HEK293 (cell line): ENCODE data around the gene CDCA7.
A peak's percentile ranks its signal among the peaks of the same experiment; 100 is the strongest.

Source experiments
- CTCF ChIA-PET: fragments of 350-600 bp; formaldehyde crosslinking; extraction: SDS; loops from one replicate; lab custom pipeline; 2021; ENCODE audit warnings: antibody characterized with exemption; lab: Yijun Ruan, JAX
- POLR2A ChIA-PET: fragments of 300-600 bp; formaldehyde crosslinking; extraction: SDS; loops from one replicate; lab custom pipeline; 2020; ENCODE audit warnings: antibody characterized with exemption, inconsistent platforms; lab: Yijun Ruan, JAX
- H3K27ac ChIP-seq: fragments of 200-500 bp; sonication (Bioruptor generic); 2 replicates; pipeline ENCODE4 v1.5.1; 2014; ENCODE audit warnings: low read depth, low read length, control low read depth, inconsistent platforms; ENCODE audit errors: extremely low read depth
- H3K36me3 ChIP-seq, 2 experiments: fragments of 200-500 bp in 1 of 2; sonication (Bioruptor generic) in 1 of 2; 1 replicate in 1 of 2; 2 replicates in 1 of 2; pipeline ENCODE4 v1.5.1; 2014 to 2017; ENCODE audit warnings: inconsistent platforms in 2 of 2, low read length in 2 of 2; ENCODE audit not compliant: control insufficient read depth in 2 of 2, insufficient read depth in 1 of 2
- H3K4me1 ChIP-seq: fragments of 200-500 bp; sonication (Bioruptor generic); 2 replicates; pipeline ENCODE4 v1.5.1; 2014; ENCODE audit warnings: mild to moderate bottlenecking, low read length, inconsistent platforms; ENCODE audit not compliant: control insufficient read depth, insufficient read depth
- H3K4me3 ChIP-seq: 2 replicates; pipeline ENCODE4 v1.5.1; 2011; ENCODE audit warnings: low read depth, mild to moderate bottlenecking, control low read depth, low read length, moderate library complexity
- H3K9me3 ChIP-seq: fragments of 200-500 bp; sonication (Bioruptor generic); 2 replicates; pipeline ENCODE4 v1.5.1; 2014; ENCODE audit warnings: low read depth, low read length, inconsistent platforms; ENCODE audit not compliant: control insufficient read depth, insufficient read depth
- HOXD13 ChIP-seq: sonication (generic); formaldehyde crosslinking; IDR thresholded peaks from 2 replicates; pipeline ENCODE4 v1.8.0; 2022; ENCODE audit warnings: missing genetic modification reagents, borderline replicate concordance
- IKZF3 ChIP-seq: fragments of 450-650 bp; IDR thresholded peaks from 2 replicates; pipeline ENCODE4 v1.5.0; 2018; ENCODE audit warnings: missing biosample characterization, mild to moderate bottlenecking, missing genetic modification characterization, moderate library complexity
- KLF8 ChIP-seq: fragments of 450-650 bp; formaldehyde crosslinking; IDR thresholded peaks from 2 replicates; pipeline ENCODE4 v1.5.1; 2016; ENCODE audit warnings: missing biosample characterization, missing genetic modification characterization
- SP3 ChIP-seq: fragments of 450-650 bp; formaldehyde crosslinking; IDR thresholded peaks from 2 replicates; pipeline ENCODE4 v1.5.1; 2016; ENCODE audit warnings: missing biosample characterization, missing genetic modification characterization
- WT1 ChIP-seq: fragments of 450-650 bp; formaldehyde crosslinking; IDR thresholded peaks from 2 replicates; pipeline ENCODE4 v1.5.1; 2016; ENCODE audit warnings: missing biosample characterization, missing genetic modification characterization
- ZFHX2 ChIP-seq: fragments of 450-650 bp; formaldehyde crosslinking; conservative IDR thresholded peaks from 2 replicates; pipeline ENCODE4 v1.5.1; 2016; ENCODE audit warnings: missing biosample characterization, missing genetic modification characterization
- ZNF114 ChIP-seq: fragments of 450-650 bp; formaldehyde crosslinking; IDR thresholded peaks from 2 replicates; pipeline ENCODE4 v1.5.0; 2017; ENCODE audit warnings: missing biosample characterization, missing genetic modification characterization
- ZNF157 ChIP-seq: fragments of 450-650 bp; formaldehyde crosslinking; IDR thresholded peaks from 2 replicates; pipeline ENCODE4 v1.5.1; 2016; ENCODE audit warnings: missing biosample characterization, missing genetic modification characterization
- ZNF221 ChIP-seq: fragments of 450-650 bp; formaldehyde crosslinking; IDR thresholded peaks from 2 replicates; pipeline ENCODE4 v1.5.1; 2017; ENCODE audit warnings: missing biosample characterization, missing genetic modification characterization, borderline replicate concordance
- ZNF23 ChIP-seq: fragments of 450-650 bp; formaldehyde crosslinking; IDR thresholded peaks from 2 replicates; pipeline ENCODE4 v1.5.1; 2016; ENCODE audit warnings: missing biosample characterization, missing genetic modification characterization, borderline replicate concordance
- ZNF274 ChIP-seq, 2 experiments: fragments of 200-500 bp in 1 of 2; fragments of 450-650 bp in 1 of 2; sonication (Bioruptor generic) in 1 of 2; formaldehyde crosslinking in 1 of 2; IDR thresholded peaks; 2 replicates each; pipeline versions ENCODE4 v1.5.1 to v1.6.1; 2014 to 2016; ENCODE audit warnings: borderline replicate concordance in 1 of 2, inconsistent platforms in 1 of 2, low read length in 1 of 2, missing biosample characterization in 1 of 2, missing genetic modification characterization in 1 of 2
- ZNF280D ChIP-seq: fragments of 450-650 bp; formaldehyde crosslinking; IDR thresholded peaks from 2 replicates; pipeline ENCODE4 v1.5.1; 2016; ENCODE audit warnings: missing biosample characterization, missing genetic modification characterization
- ZNF394 ChIP-seq: fragments of 450-650 bp; formaldehyde crosslinking; IDR thresholded peaks from 2 replicates; pipeline ENCODE4 v1.5.1; 2016; ENCODE audit warnings: missing biosample characterization, missing genetic modification characterization, mild to moderate bottlenecking, moderate library complexity, borderline replicate concordance
- ZNF416 ChIP-seq: fragments of 450-650 bp; formaldehyde crosslinking; IDR thresholded peaks from 2 replicates; pipeline ENCODE4 v1.5.1; 2016; ENCODE audit warnings: missing biosample characterization, missing genetic modification characterization
- ZNF433 ChIP-seq: fragments of 450-650 bp; formaldehyde crosslinking; IDR thresholded peaks from 2 replicates; pipeline ENCODE4 v1.5.1; 2016; ENCODE audit warnings: missing biosample characterization, missing genetic modification characterization, low read depth
- ZNF558 ChIP-seq: fragments of 450-650 bp; formaldehyde crosslinking; IDR thresholded peaks from 2 replicates; pipeline ENCODE4 v1.5.1; 2016; ENCODE audit warnings: missing biosample characterization, missing genetic modification characterization
- ZNF561 ChIP-seq: fragments of 450-650 bp; IDR thresholded peaks from 2 replicates; pipeline ENCODE4 v1.5.1; 2018; ENCODE audit warnings: missing biosample characterization, missing genetic modification characterization, borderline replicate concordance
- ZNF571 ChIP-seq: fragments of 450-650 bp; formaldehyde crosslinking; IDR thresholded peaks from 2 replicates; pipeline ENCODE4 v1.5.0; 2017; ENCODE audit warnings: missing biosample characterization, missing genetic modification characterization
- ZNF768 ChIP-seq: fragments of 450-650 bp; formaldehyde crosslinking; IDR thresholded peaks from 2 replicates; pipeline ENCODE4 v1.5.1; 2018; ENCODE audit warnings: missing biosample characterization, mild to moderate bottlenecking, missing genetic modification characterization
- ZNF777 ChIP-seq: fragments of 450-650 bp; formaldehyde crosslinking; IDR thresholded peaks from 2 replicates; pipeline ENCODE4 v1.5.1; 2017; ENCODE audit warnings: missing biosample characterization, missing genetic modification characterization, borderline replicate concordance
- ZNF785 ChIP-seq: fragments of 450-650 bp; formaldehyde crosslinking; IDR thresholded peaks from 2 replicates; pipeline ENCODE4 v1.5.1; 2016; ENCODE audit warnings: missing biosample characterization, missing genetic modification characterization
- TF ChIP-seq, protein P1 (sequence below): fragments of 450-650 bp; formaldehyde crosslinking; IDR thresholded peaks from 2 replicates; pipeline ENCODE4 v1.5.1; 2016; ENCODE audit warnings: missing biosample characterization, missing genetic modification characterization, borderline replicate concordance

CDCA7 gene

DNA sequence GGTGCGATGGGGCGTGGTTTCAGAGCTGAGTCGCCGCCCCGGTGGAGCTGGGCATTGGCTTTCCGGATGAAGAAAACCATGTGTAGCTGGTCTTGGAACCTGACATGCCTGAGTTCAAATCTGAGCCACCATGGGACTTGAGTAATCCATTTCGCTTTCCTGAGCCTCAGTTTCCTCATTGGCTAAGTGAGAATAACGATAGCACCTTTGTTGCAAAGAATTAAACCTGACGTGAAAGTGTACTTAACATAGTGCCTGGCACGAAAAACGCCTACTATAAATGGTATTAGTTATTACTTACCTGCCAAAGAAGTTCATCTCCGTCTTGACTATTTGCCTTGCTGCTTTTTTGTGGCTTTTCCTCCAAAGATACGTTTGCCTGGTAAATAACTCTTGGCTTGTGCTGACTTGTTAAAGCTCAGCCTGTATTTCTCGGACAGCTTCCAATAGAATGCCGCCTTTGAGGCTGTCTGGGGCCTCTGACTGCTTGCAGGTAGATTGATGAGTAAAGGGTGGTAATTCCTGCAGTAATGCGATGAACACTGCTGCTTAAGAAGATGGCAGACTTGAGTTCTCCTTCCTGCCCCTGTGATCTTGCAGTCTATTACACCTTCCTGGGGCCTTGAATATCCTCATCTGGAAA, 1.3 kb downstream of the CDCA7 start:
- POLR2A ChIA-PET = interaction anchor here (0.6 to 1.0 kb wide), 3 partner anchors 8 to 648 kb away, joined by 3 to 4 read pairs (median 4); no protein-coding TSS in a partner anchor
- no peak for TF ChIP-seq ZNF785
- TF ChIP-seq ZNF221 (tag by site-specific recombination) = no peak
- no peak for TF ChIP-seq ZNF561 (tag by site-specific recombination)
- TF ChIP-seq HOXD13 (CRISPR knock-in tag) = no peak
- TF ChIP-seq ZNF394 = no peak
- no peak for TF ChIP-seq ZNF768 (tag by site-specific recombination)
- TF ChIP-seq ZNF280D (tag by site-specific recombination) = no peak
- no peak for TF ChIP-seq ZNF157 (tag by site-specific recombination)
- TF ChIP-seq, protein P1, sequence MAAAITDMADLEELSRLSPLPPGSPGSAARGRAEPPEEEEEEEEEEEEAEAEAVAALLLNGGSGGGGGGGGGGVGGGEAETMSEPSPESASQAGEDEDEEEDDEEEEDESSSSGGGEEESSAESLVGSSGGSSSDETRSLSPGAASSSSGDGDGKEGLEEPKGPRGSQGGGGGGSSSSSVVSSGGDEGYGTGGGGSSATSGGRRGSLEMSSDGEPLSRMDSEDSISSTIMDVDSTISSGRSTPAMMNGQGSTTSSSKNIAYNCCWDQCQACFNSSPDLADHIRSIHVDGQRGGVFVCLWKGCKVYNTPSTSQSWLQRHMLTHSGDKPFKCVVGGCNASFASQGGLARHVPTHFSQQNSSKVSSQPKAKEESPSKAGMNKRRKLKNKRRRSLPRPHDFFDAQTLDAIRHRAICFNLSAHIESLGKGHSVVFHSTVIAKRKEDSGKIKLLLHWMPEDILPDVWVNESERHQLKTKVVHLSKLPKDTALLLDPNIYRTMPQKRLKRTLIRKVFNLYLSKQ (tag by site-specific recombination) = no peak
- TF ChIP-seq ZNF571 = no peak
- TF ChIP-seq ZNF777 (tag by site-specific recombination) = no peak
- no peak for TF ChIP-seq WT1 (tag by site-specific recombination)
- TF ChIP-seq ZNF433 (tag by site-specific recombination) = no peak
- no peak for TF ChIP-seq ZNF416 (tag by site-specific recombination)
- TF ChIP-seq ZNF23 = no peak
- TF ChIP-seq ZNF558 (tag by site-specific recombination) = no peak
- TF ChIP-seq ZNF114 = no peak
- no peak for TF ChIP-seq IKZF3
- H3K36me3 ChIP-seq = peaks cover 7 to 33% of the 10 kb centered on the region in 2 experiments; a peak in 2 of 3 replicates
- H3K27ac ChIP-seq = no peak overlapping the region
- peak overlapping the region; percentile 68 for H3K4me3 ChIP-seq
- peaks cover 5% of the 10 kb centered on the region for H3K4me1 ChIP-seq
- CTCF ChIA-PET = interaction anchor here (1.2 kb wide), 2 partner anchors 14 to 328 kb away, joined by 4 read pairs; no protein-coding TSS in a partner anchor
- H3K9me3 ChIP-seq = no peaks in the 10 kb centered on the region

- H3K36me3 ChIP-seq = peaks cover 20 to 44% of the 10 kb centered on the region in 2 experiments; a peak in 2 of 3 replicates
- no peak overlapping the region for H3K4me3 ChIP-seq
- ChIA-PET POLR2A (no interaction called here), CTCF (interaction anchor here (0.6 kb wide), 1 partner anchor 336 kb away, joined by 3 read pairs; no protein-coding TSS in a partner anchor)
- H3K27ac ChIP-seq = no peak overlapping the region
- H3K4me1 ChIP-seq = peaks cover 3% of the 10 kb centered on the region
- TF ChIP-seq ZNF274 (IDR thresholded peaks at IDR 0.05; ENCODE audit: low read length) (no peak), ZNF274 (tag by site-specific recombination; IDR thresholded peaks at IDR 0.05; ENCODE audit: borderline replicate concordance) (no peak), SP3 (tag by site-specific recombination) (no peak), ZNF777 (tag by site-specific recombination) (no peak), KLF8 (tag by site-specific recombination) (no peak), ZFHX2 (tag by site-specific recombination) (no peak)
- H3K9me3 ChIP-seq = no peaks in the 10 kb centered on the region
Observed at GRCh38 chr2:173357346-173357745, 2.7 kb downstream of the CDCA7 start.
